Activated CD4-positive, alpha-beta T cell treated with anti-CD3 and anti-CD28 coated beads for 48 hours (primary cell): ENCODE results near the gene TMPRSS11F.
"Not testable (repeated sequence)": the region's sequence is repeated elsewhere in the genome, so short reads cannot be mapped to it uniquely, and the experiment has no call there.

Experiments
- DNase-seq: peaks from one replicate; pipeline ENCODE4 v3.0.0-alpha.2; 2020

Gene TMPRSS11F

GRCh38 chr4:68129793-68130192 lies at the start of gene TMPRSS11F:
Gene TMPRSS11F (minus strand): TSS chr4:68129869. CDS start chr4:68129820, 49 bp downstream.
- no peak for DNase-seq

GRCh38 chr4:68176904-68177303 lies 47.2 kb upstream of the TMPRSS11F start:
- no peak for DNase-seq

- DNase-seq: no peak
These were observed 46.8 kb upstream of the TMPRSS11F start for GRCh38 chr4:68176500-68176899.

GRCh38 chr4:68175562-68176155 lies 46.0 kb upstream of the TMPRSS11F start:
- DNase-seq: peak; percentile 44

- DNase-seq: not testable (repeated sequence)
These were observed 44.7 kb upstream of the TMPRSS11F start for GRCh38 chr4:68174389-68174788.

GRCh38 chr4:68172147-68172546 lies 42.5 kb upstream of the TMPRSS11F start:
- DNase-seq: not testable (repeated sequence)

GRCh38 chr4:68167706-68168105 lies 38.0 kb upstream of the TMPRSS11F start:
- DNase-seq: no peak

GRCh38 chr4:68167166-68167565 lies 37.5 kb upstream of the TMPRSS11F start:
- no peak for DNase-seq

- DNase-seq: no peak
These were observed 34.1 kb upstream of the TMPRSS11F start for GRCh38 chr4:68163754-68164153.

GRCh38 chr4:68162196-68162595 lies 32.5 kb upstream of the TMPRSS11F start:
- DNase-seq: no peak

GRCh38 chr4:68152411-68152810 lies 22.7 kb upstream of the TMPRSS11F start:
- no peak for DNase-seq

GRCh38 chr4:68148800-68149685 lies 19.4 kb upstream of the TMPRSS11F start:
- no peak for DNase-seq

GRCh38 chr4:68147079-68147478 lies 17.4 kb upstream of the TMPRSS11F start:
- no peak for DNase-seq

- no peak for DNase-seq
These were observed 15.6 kb upstream of the TMPRSS11F start for GRCh38 chr4:68145261-68145660.

GRCh38 chr4:68141852-68142251 lies 12.2 kb upstream of the TMPRSS11F start:
- no peak for DNase-seq

- DNase-seq: no peak
These were observed 2.7 kb upstream of the TMPRSS11F start for GRCh38 chr4:68132342-68132741.

GRCh38 chr4:68124262-68124661 lies 5.4 kb downstream of the TMPRSS11F start:
- no peak for DNase-seq

- DNase-seq: no peak
These were observed 6.1 kb downstream of the TMPRSS11F start for GRCh38 chr4:68123525-68123924.

- DNase-seq: no peak
These were observed 9.7 kb downstream of the TMPRSS11F start for GRCh38 chr4:68119921-68120320.

GRCh38 chr4:68110441-68110840 lies 19.2 kb downstream of the TMPRSS11F start:
- no peak for DNase-seq

GRCh38 chr4:68109868-68110267 lies 19.8 kb downstream of the TMPRSS11F start:
- no peak for DNase-seq

- DNase-seq: no peak
These were observed 46.9 kb downstream of the TMPRSS11F start for GRCh38 chr4:68082758-68083157.

- DNase-seq: no peak
These were observed 49.7 kb downstream of the TMPRSS11F start for GRCh38 chr4:68079928-68080327.

- DNase-seq: no peak
These were observed 51.9 kb downstream of the TMPRSS11F start for GRCh38 chr4:68077737-68078136.
